Colonic mucosa (tissue), 4 donors: Measurements from ENCODE around the gene MS4A18. TPM values are rescaled to one million over a fixed set of nuclear protein-coding genes. Genes with fewer than 3 reads are reported as not detected.

ENCODE experiments used
- DNase-seq: peaks from one replicate; pipeline ENCODE4 v3.0.0-alpha.2; 2020
- H3K27ac ChIP-seq: fragments of 200-600 bp; one replicate; pipeline ENCODE4 v1.8.0; 2021
- H3K27me3 ChIP-seq: fragments of 200-600 bp; one replicate; pipeline ENCODE4 v1.8.0; 2021
- H3K36me3 ChIP-seq: fragments of 200-600 bp; one replicate; pipeline ENCODE4 v1.8.0; 2021
- H3K4me1 ChIP-seq: fragments of 200-600 bp; one replicate; pipeline ENCODE4 v1.8.0; 2021; ENCODE audit warnings: mild to moderate bottlenecking
- H3K4me3 ChIP-seq: fragments of 200-600 bp; one replicate; pipeline ENCODE4 v1.8.0; 2021
- H3K9ac ChIP-seq, 2 donors: one replicate each; pipeline ENCODE4 v1.7.0; 2013; ENCODE audit warnings: control low read depth in 2 of 2, low read depth in 2 of 2, low read length in 2 of 2
- H3K9me3 ChIP-seq: fragments of 200-600 bp; one replicate; pipeline ENCODE4 v1.8.0; 2021
- intact Hi-C: fragments of 100-400 bp; cut with DNase I; formaldehyde crosslinking; loops from one replicate; pipeline ENCODE4 v1.14.1; 2022
- total RNA-seq, 2 donors: library from RNA; stranded (reverse); fragmentation: NEBNext Ultra II Directional in 1 of 2; extraction: Animal tissue kit (Norgen Biotek cat#: 25700) in 1 of 2; gene quantifications; one replicate each; pipeline ENCODE4 v1.2.1, GENCODE V29; 2021
- TF ChIP-seq, protein P1 (sequence below): fragments of 200-600 bp; IDR thresholded peaks from one replicate; pipeline ENCODE4 v1.8.0; 2022; ENCODE audit warnings: antibody characterized with exemption, mild to moderate bottlenecking
- donor health status: healthy.
- donor health status: DM: no; HTN: no; CAD: no.
- donor health status: DM: no; HTN: no; CAD: no.

Gene MS4A18
- total RNA-seq, 2 donors from 2014 or later = not detected

DNA sequence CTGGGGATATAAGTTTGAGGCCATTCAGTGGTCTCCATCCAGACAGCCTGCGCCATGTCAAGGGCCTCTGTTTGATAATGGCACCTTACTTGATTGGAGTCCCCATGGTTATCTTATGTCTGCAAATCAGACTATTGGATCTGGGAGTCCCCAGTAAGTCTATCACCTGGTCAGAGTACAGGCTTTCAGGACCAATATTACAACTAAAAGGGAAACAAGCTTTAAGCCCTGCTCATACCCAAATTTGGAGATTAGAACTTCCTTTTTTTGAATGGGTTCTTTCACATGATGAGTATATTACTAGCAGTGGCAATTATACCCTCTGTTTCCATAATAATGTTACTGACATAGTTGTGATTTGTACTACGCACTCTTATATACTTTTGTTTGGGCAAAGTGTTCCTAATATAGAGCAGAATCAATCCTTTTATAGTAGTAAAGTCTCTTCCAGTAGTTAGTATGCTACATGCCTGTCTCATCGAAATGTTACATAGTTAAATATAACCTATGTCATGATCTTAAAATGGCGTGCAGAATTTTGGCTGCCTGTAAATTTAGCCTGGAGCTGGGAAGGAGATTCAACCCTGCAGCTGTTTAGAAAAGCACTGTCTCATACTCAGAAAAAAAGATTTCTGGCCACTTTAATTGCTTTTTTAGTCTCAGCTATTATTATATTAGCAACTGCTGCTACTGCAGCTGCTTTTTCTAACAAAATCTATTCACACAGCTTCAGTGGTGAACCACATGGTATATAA, 37.1 kb downstream of the MS4A18 start:
- no peaks in the 10 kb centered on the region for H3K27me3 ChIP-seq
- H3K9me3 ChIP-seq = no peaks in the 10 kb centered on the region
- H3K9ac ChIP-seq = no peak overlapping the region
- no peaks in the 10 kb centered on the region for H3K36me3 ChIP-seq
- intact Hi-C loops = loop anchor here (5.0 kb wide), 1 partner anchor 104 kb away; no protein-coding TSS in a partner anchor
- H3K4me1 ChIP-seq = no peaks in the 10 kb centered on the region
- no peak overlapping the region for H3K4me3 ChIP-seq
- no peak overlapping the region for H3K27ac ChIP-seq
- TF ChIP-seq, protein P1, sequence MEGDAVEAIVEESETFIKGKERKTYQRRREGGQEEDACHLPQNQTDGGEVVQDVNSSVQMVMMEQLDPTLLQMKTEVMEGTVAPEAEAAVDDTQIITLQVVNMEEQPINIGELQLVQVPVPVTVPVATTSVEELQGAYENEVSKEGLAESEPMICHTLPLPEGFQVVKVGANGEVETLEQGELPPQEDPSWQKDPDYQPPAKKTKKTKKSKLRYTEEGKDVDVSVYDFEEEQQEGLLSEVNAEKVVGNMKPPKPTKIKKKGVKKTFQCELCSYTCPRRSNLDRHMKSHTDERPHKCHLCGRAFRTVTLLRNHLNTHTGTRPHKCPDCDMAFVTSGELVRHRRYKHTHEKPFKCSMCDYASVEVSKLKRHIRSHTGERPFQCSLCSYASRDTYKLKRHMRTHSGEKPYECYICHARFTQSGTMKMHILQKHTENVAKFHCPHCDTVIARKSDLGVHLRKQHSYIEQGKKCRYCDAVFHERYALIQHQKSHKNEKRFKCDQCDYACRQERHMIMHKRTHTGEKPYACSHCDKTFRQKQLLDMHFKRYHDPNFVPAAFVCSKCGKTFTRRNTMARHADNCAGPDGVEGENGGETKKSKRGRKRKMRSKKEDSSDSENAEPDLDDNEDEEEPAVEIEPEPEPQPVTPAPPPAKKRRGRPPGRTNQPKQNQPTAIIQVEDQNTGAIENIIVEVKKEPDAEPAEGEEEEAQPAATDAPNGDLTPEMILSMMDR = no peak
- DNase-seq = no peak

DNA sequence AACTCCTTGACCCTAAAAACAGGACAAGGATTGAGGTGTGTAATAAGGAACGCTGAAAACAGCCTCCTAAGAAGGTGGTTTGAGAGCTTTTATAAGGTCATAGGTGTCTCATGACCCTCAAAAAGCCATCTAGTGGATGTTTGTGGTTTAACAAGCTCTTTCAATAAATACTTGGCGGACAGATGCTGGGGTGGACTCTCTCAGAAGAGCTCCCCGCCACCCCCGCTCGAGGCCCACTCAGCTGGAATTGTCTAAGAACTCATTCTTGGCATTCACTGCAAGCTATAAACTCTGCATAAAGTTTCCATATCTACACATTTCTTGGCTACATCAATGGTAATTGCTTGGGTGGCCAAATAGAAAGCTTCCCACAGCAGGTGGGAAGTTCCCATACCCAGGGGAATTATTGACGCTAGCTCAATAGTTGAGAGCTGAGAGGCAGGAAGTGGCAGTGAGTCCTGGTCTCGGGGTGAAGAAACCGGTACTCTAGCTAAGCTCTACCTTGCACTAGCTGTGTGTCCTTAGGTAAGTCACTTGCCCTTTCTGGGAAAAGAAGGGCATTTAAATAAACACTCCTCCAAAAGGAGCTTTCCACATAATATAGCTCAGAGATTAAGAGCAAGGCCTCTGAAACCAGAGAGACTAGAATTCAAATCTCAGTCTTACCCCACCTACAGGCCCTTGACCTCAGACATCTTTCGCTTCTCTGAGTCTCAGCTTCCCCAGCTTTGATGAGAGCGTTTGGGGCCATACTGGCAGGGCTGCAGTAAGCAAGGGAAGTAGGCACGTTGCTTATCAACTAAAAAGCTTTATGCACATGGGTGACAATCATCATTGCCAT, 38.6 kb downstream of the MS4A18 start:
- TF ChIP-seq, protein P1 = peak; percentile 18
- intact Hi-C loops = loop anchor here (5.0 kb wide), 1 partner anchor 106 kb away; no protein-coding TSS in a partner anchor
- no peaks in the 10 kb centered on the region for H3K27me3 ChIP-seq
- no peak overlapping the region for H3K9ac ChIP-seq
- no peaks in the 10 kb centered on the region for H3K36me3 ChIP-seq
- H3K9me3 ChIP-seq = no peaks in the 10 kb centered on the region
- H3K4me1 ChIP-seq = no peaks in the 10 kb centered on the region
- H3K4me3 ChIP-seq = no peak overlapping the region
- no peak overlapping the region for H3K27ac ChIP-seq
- no peak for DNase-seq

DNA sequence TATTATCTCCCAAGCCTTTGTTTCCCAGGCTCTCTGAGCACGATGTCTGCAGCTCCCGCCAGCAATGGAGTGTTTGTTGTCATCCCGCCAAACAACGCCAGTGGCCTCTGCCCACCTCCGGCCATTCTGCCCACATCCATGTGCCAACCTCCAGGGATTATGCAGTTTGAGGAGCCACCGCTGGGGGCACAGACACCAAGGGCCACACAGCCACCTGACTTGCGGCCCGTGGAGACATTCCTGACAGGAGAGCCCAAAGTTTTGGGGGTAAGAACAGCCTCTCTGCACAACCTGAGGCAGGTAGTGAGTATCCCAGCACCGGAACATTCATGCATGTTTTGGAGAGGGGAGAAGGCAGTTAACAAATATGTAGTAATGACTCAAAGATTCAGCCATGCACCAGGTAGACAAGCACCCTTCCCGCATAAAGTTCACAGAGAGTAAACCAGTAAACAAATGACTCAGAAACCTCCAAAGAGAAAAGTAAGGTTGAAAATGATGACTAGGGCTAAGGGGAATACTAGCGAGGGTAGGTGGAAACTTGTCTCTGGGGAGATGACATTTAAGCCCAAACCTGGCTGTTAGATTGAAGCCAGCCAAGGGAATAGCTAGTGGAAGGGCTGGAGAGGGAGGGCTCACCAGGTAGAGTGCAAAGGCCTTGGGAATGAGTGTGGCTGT, 39.3 kb downstream of the MS4A18 start:
- TF ChIP-seq, protein P1 = no peak
- no peak for DNase-seq
- no peaks in the 10 kb centered on the region for H3K27me3 ChIP-seq
- no peak overlapping the region for H3K9ac ChIP-seq
- no peaks in the 10 kb centered on the region for H3K36me3 ChIP-seq
- no peaks in the 10 kb centered on the region for H3K9me3 ChIP-seq
- H3K4me3 ChIP-seq = no peak overlapping the region
- no peaks in the 10 kb centered on the region for H3K4me1 ChIP-seq
- intact Hi-C loops = loop anchor here (5.0 kb wide), 1 partner anchor 107 kb away; no protein-coding TSS in a partner anchor
- no peak overlapping the region for H3K27ac ChIP-seq

GRCh38 chr11:60764879-60765278, 40.4 kb downstream of the MS4A18 start:
- intact Hi-C loops = loop anchor here (5.0 kb wide), 1 partner anchor 108 kb away; no protein-coding TSS in a partner anchor
- H3K27me3 ChIP-seq = no peaks in the 10 kb centered on the region
- no peak for DNase-seq

More at GRCh38 chr11:60764879-60765278, 40.4 kb downstream of the MS4A18 start:
- no peaks in the 10 kb centered on the region for H3K4me1 ChIP-seq
- H3K9ac ChIP-seq = no peak overlapping the region
- no peak overlapping the region for H3K27ac ChIP-seq
- H3K36me3 ChIP-seq = no peaks in the 10 kb centered on the region
- TF ChIP-seq, protein P1 = no peak
- H3K9me3 ChIP-seq = no peaks in the 10 kb centered on the region
- no peak overlapping the region for H3K4me3 ChIP-seq
